Hepatocyte (in vitro differentiated cells): ENCODE data around the gene PTGER3. TPM values are rescaled to one million over a fixed set of nuclear protein-coding genes. Genes with fewer than 3 reads are reported as not detected.

Experiments used
- DNase-seq: peaks from one replicate; pipeline ENCODE4 v3.0.0-alpha.2; 2016; ENCODE audit warnings: low spot score
- H2AFZ ChIP-seq: fragments of 200-600 bp; sonication (generic); 2 replicates; pipeline ENCODE4 v1.6.0; 2016; ENCODE audit warnings: antibody characterized with exemption, mild to moderate bottlenecking
- H3K27ac ChIP-seq: fragments of 200-600 bp; sonication (generic); 2 replicates; pipeline ENCODE4 v1.5.1; 2016; ENCODE audit warnings: mild to moderate bottlenecking
- H3K27me3 ChIP-seq: fragments of 200-600 bp; sonication (generic); 2 replicates; pipeline ENCODE4 v1.6.1; 2016
- H3K36me3 ChIP-seq: fragments of 200-600 bp; sonication (generic); replicated peaks from 2 replicates; pipeline ENCODE4 v1.5.1; 2016; ENCODE audit warnings: low read depth; ENCODE audit not compliant: insufficient read depth
- H3K4me1 ChIP-seq: fragments of 200-600 bp; sonication (generic); 2 replicates; pipeline ENCODE4 v1.5.1; 2016; ENCODE audit warnings: mild to moderate bottlenecking, moderate library complexity; ENCODE audit not compliant: insufficient read depth
- H3K4me2 ChIP-seq: fragments of 200-600 bp; sonication (generic); 2 replicates; pipeline ENCODE4 v1.6.0; 2016
- H3K4me3 ChIP-seq: fragments of 200-600 bp; sonication (generic); 2 replicates; pipeline ENCODE4 v1.5.1; 2016; ENCODE audit warnings: mild to moderate bottlenecking
- H3K79me2 ChIP-seq: fragments of 200-600 bp; sonication (generic); 2 replicates; pipeline ENCODE4 v1.6.0; 2017; ENCODE audit warnings: mild to moderate bottlenecking
- H3K9me2 ChIP-seq: fragments of 200-600 bp; sonication (generic); replicated peaks from 2 replicates; pipeline ENCODE4 v1.6.0; 2017; ENCODE audit warnings: mild to moderate bottlenecking; ENCODE audit not compliant: insufficient read depth
- H3K9me3 ChIP-seq: fragments of 200-600 bp; sonication (generic); 2 replicates; pipeline ENCODE4 v1.5.1; 2016; ENCODE audit warnings: low read depth, mild to moderate bottlenecking
- H4K20me1 ChIP-seq: fragments of 200-600 bp; sonication (generic); 2 replicates; pipeline ENCODE4 v1.6.0; 2016; ENCODE audit warnings: mild to moderate bottlenecking; ENCODE audit not compliant: insufficient read depth, poor library complexity, severe bottlenecking
- EZH2 ChIP-seq: fragments of 200-600 bp; sonication (generic); IDR thresholded peaks from 2 replicates; pipeline ENCODE4 v1.6.1; 2016; ENCODE audit warnings: antibody characterized with exemption, mild to moderate bottlenecking, borderline replicate concordance
- EZH2phosphoT487 ChIP-seq: fragments of 200-600 bp; sonication (generic); IDR thresholded peaks from one replicate; pipeline ENCODE4 v1.6.1; 2018; ENCODE audit warnings: antibody characterized with exemption, mild to moderate bottlenecking, low read depth, moderate library complexity; ENCODE audit not compliant: unreplicated experiment, severe bottlenecking
- WGBS: methylation state at CpG from one replicate; pipeline ENCODE4 v1.1.6; 2016; ENCODE audit warnings: low lambda C conversion rate; ENCODE audit errors: missing lambda C conversion rate; 5-methylcytosine and 5-hydroxymethylcytosine counted together
- polyA plus RNA-seq: library from polyadenylated mRNA; unstranded; fragments of >200 nt; fragmentation: Nextera tagmentation; extraction: Ambion mirVana; gene quantifications from 2 replicates; pipeline ENCODE4 v1.2.1, GENCODE V29; 2016
- total RNA-seq: library from RNA; depleted of rRNA; stranded (reverse); fragments of >200 nt; gene quantifications from 2 replicates; pipeline ENCODE4 v1.2.3, GENCODE V29; 2014
- TF ChIP-seq, protein P1 (sequence below): fragments of 200-600 bp; sonication (generic); IDR thresholded peaks from 2 replicates; pipeline ENCODE4 v1.5.1; 2016; ENCODE audit warnings: antibody characterized with exemption, mild to moderate bottlenecking; ENCODE audit not compliant: poor library complexity

PTGER3 gene
- total and polyA plus RNA-seq, 2 experiments from 2014 or later: 1.0 to 1.4 TPM

DNA sequence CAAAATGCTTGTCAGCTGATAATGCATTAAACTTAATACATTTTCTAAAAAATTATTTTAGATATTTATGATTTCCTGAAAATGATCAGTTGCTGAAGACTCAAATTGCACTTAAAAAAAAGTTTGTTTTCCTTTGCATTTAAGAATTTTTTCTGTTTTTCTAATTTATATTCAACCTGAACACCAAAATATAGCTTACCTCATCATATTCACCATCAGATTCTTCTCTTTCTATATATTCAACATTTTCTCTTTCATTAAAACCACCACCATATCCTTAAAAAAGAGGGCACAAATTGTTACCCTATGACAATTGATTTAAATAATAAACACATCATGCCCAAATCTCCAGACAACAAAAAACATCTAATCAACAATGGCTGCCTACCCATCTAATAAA is 24.7 kb upstream of the PTGER3 start:
- Histone ChIP-seq H3K36me3 (peaks cover 16% of the 10 kb centered on the region), H3K9me2 (no peaks in the 10 kb centered on the region), H3K9me3 (no peaks in the 10 kb centered on the region), H3K4me2 (no peak overlapping the region), H4K20me1 (peaks cover 27% of the 10 kb centered on the region), H3K27ac (no peak overlapping the region), H2AFZ (no peak overlapping the region), H3K4me1 (no peaks in the 10 kb centered on the region), H3K27me3 (no peaks in the 10 kb centered on the region), H3K4me3 (no peak overlapping the region), H3K79me2 (peaks cover 40% of the 10 kb centered on the region)
- no peak for DNase-seq
- TF ChIP-seq EZH2: no peak
- TF ChIP-seq, protein P1, sequence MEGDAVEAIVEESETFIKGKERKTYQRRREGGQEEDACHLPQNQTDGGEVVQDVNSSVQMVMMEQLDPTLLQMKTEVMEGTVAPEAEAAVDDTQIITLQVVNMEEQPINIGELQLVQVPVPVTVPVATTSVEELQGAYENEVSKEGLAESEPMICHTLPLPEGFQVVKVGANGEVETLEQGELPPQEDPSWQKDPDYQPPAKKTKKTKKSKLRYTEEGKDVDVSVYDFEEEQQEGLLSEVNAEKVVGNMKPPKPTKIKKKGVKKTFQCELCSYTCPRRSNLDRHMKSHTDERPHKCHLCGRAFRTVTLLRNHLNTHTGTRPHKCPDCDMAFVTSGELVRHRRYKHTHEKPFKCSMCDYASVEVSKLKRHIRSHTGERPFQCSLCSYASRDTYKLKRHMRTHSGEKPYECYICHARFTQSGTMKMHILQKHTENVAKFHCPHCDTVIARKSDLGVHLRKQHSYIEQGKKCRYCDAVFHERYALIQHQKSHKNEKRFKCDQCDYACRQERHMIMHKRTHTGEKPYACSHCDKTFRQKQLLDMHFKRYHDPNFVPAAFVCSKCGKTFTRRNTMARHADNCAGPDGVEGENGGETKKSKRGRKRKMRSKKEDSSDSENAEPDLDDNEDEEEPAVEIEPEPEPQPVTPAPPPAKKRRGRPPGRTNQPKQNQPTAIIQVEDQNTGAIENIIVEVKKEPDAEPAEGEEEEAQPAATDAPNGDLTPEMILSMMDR: no peak
- no peak for TF ChIP-seq EZH2phosphoT487

DNA sequence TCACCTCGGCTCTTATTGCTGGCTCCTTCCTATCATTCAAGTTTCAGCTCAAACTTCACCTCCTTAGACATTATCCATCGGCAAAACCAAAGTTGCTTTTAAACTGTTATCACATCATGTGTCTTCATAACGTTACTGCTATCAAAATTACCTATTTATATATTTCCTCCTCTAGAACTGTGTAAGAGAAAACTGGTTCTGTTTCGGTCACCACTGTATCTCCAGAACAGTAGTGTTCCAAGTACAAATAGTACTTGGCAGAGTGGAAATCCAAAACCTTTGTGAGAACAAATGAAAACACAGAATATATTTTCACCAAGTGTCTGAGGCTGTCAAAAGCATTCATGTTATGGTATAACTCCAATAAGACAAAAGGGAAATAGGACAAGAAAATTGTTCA is 24.1 kb upstream of the PTGER3 start:
- Histone ChIP-seq H3K27ac (no peak overlapping the region), H3K4me1 (no peaks in the 10 kb centered on the region), H4K20me1 (peaks cover 23% of the 10 kb centered on the region), H3K27me3 (no peaks in the 10 kb centered on the region), H3K4me3 (no peak overlapping the region), H3K9me3 (no peaks in the 10 kb centered on the region), H2AFZ (no peak overlapping the region), H3K4me2 (no peak overlapping the region), H3K9me2 (no peaks in the 10 kb centered on the region), H3K79me2 (peaks cover 35% of the 10 kb centered on the region), H3K36me3 (peaks cover 16% of the 10 kb centered on the region)
- DNase-seq: no peak
- TF ChIP-seq, protein P1: no peak
- TF ChIP-seq EZH2 (no peak), EZH2phosphoT487 (no peak)
- WGBS: 96% methylated on average over 4 of the region's 4 CpGs

DNA sequence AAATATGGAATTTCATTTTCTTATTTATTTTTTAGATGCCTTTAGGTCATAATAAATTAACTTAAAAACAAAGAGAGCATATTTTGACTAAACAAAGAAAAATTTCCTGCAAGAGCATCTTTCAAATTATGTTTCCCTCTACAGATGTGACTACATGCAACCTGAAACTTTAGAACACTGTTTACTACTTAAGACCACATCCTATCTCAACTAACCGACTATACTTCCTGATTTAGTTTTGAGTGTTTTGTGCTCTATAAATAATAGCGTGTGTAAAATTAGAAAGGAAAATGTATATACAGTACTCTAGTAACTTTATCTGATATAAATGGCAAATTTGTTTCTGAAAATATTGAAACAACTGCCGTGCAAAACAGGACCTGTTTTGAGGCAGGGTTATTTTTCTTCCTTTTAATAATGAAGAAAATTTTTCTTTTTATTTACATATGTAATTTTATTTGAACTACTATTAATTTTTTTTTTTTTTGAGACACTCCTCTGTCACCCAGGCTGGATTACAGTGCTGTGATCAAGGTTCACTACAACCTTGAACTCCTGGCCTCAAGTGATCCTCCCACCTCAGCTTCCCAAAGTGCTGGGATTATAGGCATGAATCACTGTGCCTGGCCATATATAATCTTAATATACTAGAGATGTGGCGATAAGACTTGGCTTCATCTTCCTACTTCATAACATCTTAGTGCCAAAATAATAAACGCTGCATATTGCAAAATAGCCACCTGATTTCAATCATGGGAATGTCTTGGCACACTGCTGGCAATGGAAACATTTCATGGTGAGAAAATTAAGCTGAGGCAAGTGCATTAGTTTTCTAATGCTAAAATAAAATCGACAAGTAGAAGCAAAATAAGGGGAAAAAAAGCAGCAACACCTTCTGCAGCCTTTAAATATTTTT is 21.0 kb upstream of the PTGER3 start:
- Histone ChIP-seq H3K36me3 (peaks cover 11% of the 10 kb centered on the region), H3K79me2 (peaks cover 6% of the 10 kb centered on the region), H3K4me3 (no peak overlapping the region), H3K9me2 (no peaks in the 10 kb centered on the region), H3K9me3 (no peaks in the 10 kb centered on the region), H3K27me3 (no peaks in the 10 kb centered on the region), H3K4me1 (no peaks in the 10 kb centered on the region), H3K27ac (no peak overlapping the region), H3K4me2 (no peak overlapping the region), H4K20me1 (peaks cover 10% of the 10 kb centered on the region), H2AFZ (no peak overlapping the region)
- 96% methylated on average over 6 of the region's 6 CpGs for WGBS
- TF ChIP-seq EZH2 (no peak), EZH2phosphoT487 (no peak)
- TF ChIP-seq, protein P1: no peak
- no peak for DNase-seq
